ENCODE measurements around the gene FHDC1.

The FHDC1 gene

GRCh38 chr4:152929888-152930287 is 6.2 kb upstream of the FHDC1 start:
- Histone ChIP-seq H3K9me3 (ENCODE audit: control insufficient read depth in 5 of 5, low read length in 5 of 5) (no peaks in the 10 kb centered on the region), H3K27me3 (ENCODE audit: control insufficient read depth in 5 of 5, insufficient read depth in 4 of 5, low read length in 5 of 5) (no peaks in the 10 kb centered on the region), H3K9ac (ENCODE audit: low read length in 5 of 5) (no peak overlapping the region), H3K4me3 (ENCODE audit: low read depth in 1 of 5, low read length in 5 of 5) (no peak overlapping the region), H3K27ac (ENCODE audit: low read depth, low read length) (no peak overlapping the region), H3K4me1 (ENCODE audit: control insufficient read depth in 5 of 5, insufficient read depth in 5 of 5, low read length in 5 of 5) (no peaks in the 10 kb centered on the region), H3K36me3 (ENCODE audit: control insufficient read depth in 5 of 5, insufficient read depth in 5 of 5, low read length in 5 of 5) (no peaks in the 10 kb centered on the region)

GRCh38 chr4:152935143-152935542 is 980 bp upstream of the FHDC1 start:
- Histone ChIP-seq H3K36me3 (ENCODE audit: control insufficient read depth in 5 of 5, insufficient read depth in 5 of 5, low read length in 5 of 5) (no peaks in the 10 kb centered on the region), H3K27ac (ENCODE audit: low read depth, low read length) (no peak overlapping the region), H3K4me1 (ENCODE audit: control insufficient read depth in 5 of 5, insufficient read depth in 5 of 5, low read length in 5 of 5) (peaks cover 0 to 36% (median 29%) of the 10 kb centered on the region in 5 donors), H3K9ac (ENCODE audit: low read length in 5 of 5) (no peak overlapping the region), H3K9me3 (ENCODE audit: control insufficient read depth in 5 of 5, low read length in 5 of 5) (no peaks in the 10 kb centered on the region), H3K4me3 (ENCODE audit: low read depth in 1 of 5, low read length in 5 of 5) (no peak overlapping the region), H3K27me3 (ENCODE audit: control insufficient read depth in 5 of 5, insufficient read depth in 4 of 5, low read length in 5 of 5) (peaks cover 4 to 34% (median 27%) of the 10 kb centered on the region in 5 donors)

GRCh38 chr4:152936446-152937335 is 568 bp downstream of the FHDC1 start:
- Histone ChIP-seq H3K27ac (ENCODE audit: low read depth, low read length) (no peak overlapping the region), H3K27me3 (ENCODE audit: control insufficient read depth in 5 of 5, insufficient read depth in 4 of 5, low read length in 5 of 5) (peaks cover 4 to 34% (median 27%) of the 10 kb centered on the region in 5 donors), H3K9me3 (ENCODE audit: control insufficient read depth in 5 of 5, low read length in 5 of 5) (no peaks in the 10 kb centered on the region), H3K36me3 (ENCODE audit: control insufficient read depth in 5 of 5, insufficient read depth in 5 of 5, low read length in 5 of 5) (no peaks in the 10 kb centered on the region), H3K4me3 (ENCODE audit: low read depth in 1 of 5, low read length in 5 of 5) (peak overlapping the region in 4 of 5 donors; percentile 62 to 78 (median 71)), H3K4me1 (ENCODE audit: control insufficient read depth in 5 of 5, insufficient read depth in 5 of 5, low read length in 5 of 5) (peaks cover 0 to 36% (median 29%) of the 10 kb centered on the region in 5 donors), H3K9ac (ENCODE audit: low read length in 5 of 5) (peak overlapping the region in 1 of 5 donors; percentile 56)

- Histone ChIP-seq H3K27me3 (ENCODE audit: control insufficient read depth in 5 of 5, insufficient read depth in 4 of 5, low read length in 5 of 5) (peaks cover 4 to 34% (median 27%) of the 10 kb centered on the region in 5 donors), H3K27ac (ENCODE audit: low read depth, low read length) (no peak overlapping the region), H3K4me1 (ENCODE audit: control insufficient read depth in 5 of 5, insufficient read depth in 5 of 5, low read length in 5 of 5) (peaks cover 0 to 36% (median 29%) of the 10 kb centered on the region in 5 donors), H3K9me3 (ENCODE audit: control insufficient read depth in 5 of 5, low read length in 5 of 5) (no peaks in the 10 kb centered on the region), H3K4me3 (ENCODE audit: low read depth in 1 of 5, low read length in 5 of 5) (peak overlapping the region; percentile 62 to 78 (median 70)), H3K36me3 (ENCODE audit: control insufficient read depth in 5 of 5, insufficient read depth in 5 of 5, low read length in 5 of 5) (no peaks in the 10 kb centered on the region), H3K9ac (ENCODE audit: low read length in 5 of 5) (peak overlapping the region in 1 of 5 donors; percentile 56)
Measured at GRCh38 chr4:152937336-152938236, 1.5 kb downstream of the FHDC1 start.

- Histone ChIP-seq H3K27ac (ENCODE audit: low read depth, low read length) (no peak overlapping the region), H3K36me3 (ENCODE audit: control insufficient read depth in 5 of 5, insufficient read depth in 5 of 5, low read length in 5 of 5) (no peaks in the 10 kb centered on the region), H3K9ac (ENCODE audit: low read length in 5 of 5) (no peak overlapping the region), H3K27me3 (ENCODE audit: control insufficient read depth in 5 of 5, insufficient read depth in 4 of 5, low read length in 5 of 5) (peaks cover 4 to 34% (median 27%) of the 10 kb centered on the region in 5 donors), H3K9me3 (ENCODE audit: control insufficient read depth in 5 of 5, low read length in 5 of 5) (no peaks in the 10 kb centered on the region), H3K4me1 (ENCODE audit: control insufficient read depth in 5 of 5, insufficient read depth in 5 of 5, low read length in 5 of 5) (peaks cover 0 to 37% (median 31%) of the 10 kb centered on the region in 5 donors), H3K4me3 (ENCODE audit: low read depth in 1 of 5, low read length in 5 of 5) (peak overlapping the region; percentile 62 to 78 (median 70))
Measured at GRCh38 chr4:152938237-152938947, 2.3 kb downstream of the FHDC1 start.

GRCh38 chr4:152939621-152940020 is 3.5 kb downstream of the FHDC1 start:
- no peak overlapping the region for H3K9ac ChIP-seq (ENCODE audit: low read length in 5 of 5)
- no peak overlapping the region for H3K4me3 ChIP-seq (ENCODE audit: low read depth in 1 of 5, low read length in 5 of 5)
- H3K27ac ChIP-seq (ENCODE audit: low read depth, low read length): no peak overlapping the region
- no peaks in the 10 kb centered on the region for H3K9me3 ChIP-seq (ENCODE audit: control insufficient read depth in 5 of 5, low read length in 5 of 5)
- peaks cover 0 to 42% (median 38%) of the 10 kb centered on the region in 5 donors for H3K4me1 ChIP-seq (ENCODE audit: control insufficient read depth in 5 of 5, insufficient read depth in 5 of 5, low read length in 5 of 5)
- peaks cover 4 to 34% (median 27%) of the 10 kb centered on the region in 5 donors for H3K27me3 ChIP-seq (ENCODE audit: control insufficient read depth in 5 of 5, insufficient read depth in 4 of 5, low read length in 5 of 5)
- H3K36me3 ChIP-seq (ENCODE audit: control insufficient read depth in 5 of 5, insufficient read depth in 5 of 5, low read length in 5 of 5): no peaks in the 10 kb centered on the region

GRCh38 chr4:152940461-152940860 is 4.3 kb downstream of the FHDC1 start:
- H3K27ac ChIP-seq (ENCODE audit: low read depth, low read length): no peak overlapping the region
- no peak overlapping the region for H3K4me3 ChIP-seq (ENCODE audit: low read depth in 1 of 5, low read length in 5 of 5)
- H3K27me3 ChIP-seq (ENCODE audit: control insufficient read depth in 5 of 5, insufficient read depth in 4 of 5, low read length in 5 of 5): peaks cover 4 to 34% (median 27%) of the 10 kb centered on the region in 5 donors
- H3K9me3 ChIP-seq (ENCODE audit: control insufficient read depth in 5 of 5, low read length in 5 of 5): no peaks in the 10 kb centered on the region
- H3K4me1 ChIP-seq (ENCODE audit: control insufficient read depth in 5 of 5, insufficient read depth in 5 of 5, low read length in 5 of 5): peaks cover 0 to 44% (median 39%) of the 10 kb centered on the region in 5 donors
- H3K9ac ChIP-seq (ENCODE audit: low read length in 5 of 5): no peak overlapping the region
- no peaks in the 10 kb centered on the region for H3K36me3 ChIP-seq (ENCODE audit: control insufficient read depth in 5 of 5, insufficient read depth in 5 of 5, low read length in 5 of 5)

GRCh38 chr4:152941411-152941810 is 5.3 kb downstream of the FHDC1 start:
- H3K27ac ChIP-seq (ENCODE audit: low read depth, low read length): no peak overlapping the region
- peaks cover 0 to 34% (median 31%) of the 10 kb centered on the region in 5 donors for H3K4me1 ChIP-seq (ENCODE audit: control insufficient read depth in 5 of 5, insufficient read depth in 5 of 5, low read length in 5 of 5)

GRCh38 chr4:152942346-152942745 is 6.2 kb downstream of the FHDC1 start:
- no peak overlapping the region for H3K4me3 ChIP-seq (ENCODE audit: low read depth in 1 of 5, low read length in 5 of 5)
- H3K9me3 ChIP-seq (ENCODE audit: control insufficient read depth in 5 of 5, low read length in 5 of 5): no peaks in the 10 kb centered on the region
- H3K9ac ChIP-seq (ENCODE audit: low read length in 5 of 5): no peak overlapping the region
- H3K27me3 ChIP-seq (ENCODE audit: control insufficient read depth in 5 of 5, insufficient read depth in 4 of 5, low read length in 5 of 5): peaks cover 4 to 23% (median 18%) of the 10 kb centered on the region in 5 donors
- peaks cover 0 to 25% (median 22%) of the 10 kb centered on the region in 5 donors for H3K4me1 ChIP-seq (ENCODE audit: control insufficient read depth in 5 of 5, insufficient read depth in 5 of 5, low read length in 5 of 5)
- no peaks in the 10 kb centered on the region for H3K36me3 ChIP-seq (ENCODE audit: control insufficient read depth in 5 of 5, insufficient read depth in 5 of 5, low read length in 5 of 5)
- H3K27ac ChIP-seq (ENCODE audit: low read depth, low read length): no peak overlapping the region

More at GRCh38 chr4:152941411-152941810, 5.3 kb downstream of the FHDC1 start:
- no peak overlapping the region for H3K9ac ChIP-seq (ENCODE audit: low read length in 5 of 5)
- no peaks in the 10 kb centered on the region for H3K36me3 ChIP-seq (ENCODE audit: control insufficient read depth in 5 of 5, insufficient read depth in 5 of 5, low read length in 5 of 5)
- no peak overlapping the region for H3K4me3 ChIP-seq (ENCODE audit: low read depth in 1 of 5, low read length in 5 of 5)
- no peaks in the 10 kb centered on the region for H3K9me3 ChIP-seq (ENCODE audit: control insufficient read depth in 5 of 5, low read length in 5 of 5)
- peaks cover 4 to 30% (median 25%) of the 10 kb centered on the region in 5 donors for H3K27me3 ChIP-seq (ENCODE audit: control insufficient read depth in 5 of 5, insufficient read depth in 4 of 5, low read length in 5 of 5)
